Measurements from ENCODE around the gene MED13L. TPM values are rescaled to one million over a fixed set of nuclear protein-coding genes. Genes with fewer than 3 reads are reported as not detected.

MED13L gene
- polyA plus RNA-seq, 3 donors, result 69.5 to 83.0 (median 76.0) TPM

DNA sequence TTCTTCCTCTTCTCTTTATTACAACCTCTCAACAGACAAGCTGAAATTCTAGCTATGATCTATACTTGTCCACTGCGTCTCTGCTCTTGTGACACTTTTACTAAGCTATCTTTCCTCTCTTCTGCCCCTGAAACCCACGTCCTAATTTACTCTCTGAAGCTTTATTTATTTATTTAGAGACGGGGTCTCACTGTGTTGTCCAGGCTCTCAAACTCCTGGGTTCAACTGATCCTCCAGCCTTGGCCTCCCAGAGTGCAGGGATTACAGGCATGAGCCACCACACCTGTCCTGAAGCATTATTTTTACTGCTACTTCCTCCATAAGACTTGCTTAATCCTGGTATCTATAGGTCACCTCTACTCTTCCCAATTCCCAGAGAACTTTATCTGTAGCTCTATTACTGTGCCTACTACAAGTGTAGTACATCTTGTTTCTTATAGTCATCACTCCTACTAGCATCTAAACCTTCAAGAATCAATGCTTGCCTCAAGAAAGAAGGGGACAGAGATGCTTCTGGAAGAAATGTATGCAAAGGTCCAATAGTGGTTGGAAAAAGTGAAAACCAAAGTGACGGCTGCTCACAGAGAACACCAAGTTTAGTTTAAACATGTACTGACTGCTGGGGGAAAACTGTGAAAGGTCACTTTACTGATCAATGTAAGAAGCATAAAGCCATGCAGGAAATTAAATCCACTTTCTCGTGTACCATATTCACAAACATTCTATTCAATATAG, 61.3 kb downstream of the MED13L start:
- no peak for DNase-seq (ENCODE audit: low read depth in 3 of 3, low spot score in 2 of 3)

DNA sequence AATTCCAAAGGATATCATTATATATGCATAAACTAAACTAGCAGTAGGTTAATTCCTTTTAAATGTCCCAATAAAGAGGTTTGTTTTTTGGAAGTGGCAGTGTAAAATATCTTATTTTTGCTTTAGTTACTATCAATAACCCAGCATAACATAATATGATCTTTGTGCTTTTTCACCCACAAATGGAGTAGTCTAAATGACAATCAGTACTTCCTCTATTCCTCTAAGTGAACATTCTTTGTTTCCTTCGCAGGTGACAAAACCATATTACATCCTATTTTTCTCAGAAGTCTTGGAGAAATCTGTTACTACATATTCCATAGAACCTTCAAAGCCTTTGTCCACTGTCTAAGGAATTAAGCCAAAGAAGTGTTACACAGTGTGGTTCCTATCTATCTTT, 62.5 kb downstream of the MED13L start:
- DNase-seq (ENCODE audit: low read depth in 3 of 3, low spot score in 2 of 3), result no peak

DNA sequence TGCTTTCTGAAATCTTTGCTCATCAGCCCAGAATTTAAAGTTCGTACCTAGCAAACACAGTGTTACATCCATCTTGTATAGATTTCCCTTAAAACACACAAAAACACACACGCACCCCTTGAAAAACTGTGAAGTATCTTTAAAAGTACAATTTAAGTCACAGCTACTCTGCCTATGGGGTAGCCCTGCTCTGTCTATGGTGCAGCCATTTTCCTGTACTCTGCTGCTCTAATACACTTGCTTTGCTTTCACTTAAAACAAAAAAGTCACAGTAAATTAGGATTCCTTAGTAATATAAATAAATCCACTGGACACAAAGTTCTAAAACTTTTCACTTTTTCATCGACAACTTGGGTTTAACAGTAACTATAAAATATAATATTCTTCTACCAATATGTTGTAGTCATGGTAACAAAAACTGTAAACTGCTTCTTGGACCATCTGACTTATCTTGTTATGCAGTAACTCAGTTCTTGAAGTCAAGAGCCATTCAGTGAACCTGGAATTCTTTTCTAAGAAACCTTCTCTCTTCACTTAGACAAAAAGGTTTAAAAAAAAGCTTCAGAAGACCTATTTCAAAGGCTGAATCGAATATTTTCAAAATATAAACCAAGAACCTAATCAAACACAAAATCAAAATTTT, 63.5 kb downstream of the MED13L start:
- no peak for DNase-seq (ENCODE audit: low read depth in 3 of 3, low spot score in 2 of 3)

DNA sequence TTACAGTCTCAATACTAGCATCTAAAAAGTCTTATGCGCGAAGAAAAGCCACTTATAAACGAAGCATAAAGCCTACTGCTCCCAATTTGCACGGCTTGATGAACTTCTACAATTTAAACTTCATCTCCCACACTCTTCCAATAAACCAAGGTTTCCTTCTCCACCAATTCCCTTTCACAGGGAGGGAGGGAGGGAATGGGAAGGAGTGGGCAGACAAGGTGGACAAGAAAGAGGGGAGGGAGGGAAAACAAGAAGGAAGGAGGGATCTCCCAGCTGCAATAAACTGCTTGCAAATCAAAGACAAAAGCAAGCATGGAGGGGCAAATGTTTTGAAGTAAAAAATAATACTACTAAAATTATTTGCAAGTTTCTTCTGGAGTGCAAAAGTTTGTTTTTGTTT, 64.5 kb downstream of the MED13L start:
- no peak for DNase-seq (ENCODE audit: low read depth in 3 of 3, low spot score in 2 of 3)

DNA sequence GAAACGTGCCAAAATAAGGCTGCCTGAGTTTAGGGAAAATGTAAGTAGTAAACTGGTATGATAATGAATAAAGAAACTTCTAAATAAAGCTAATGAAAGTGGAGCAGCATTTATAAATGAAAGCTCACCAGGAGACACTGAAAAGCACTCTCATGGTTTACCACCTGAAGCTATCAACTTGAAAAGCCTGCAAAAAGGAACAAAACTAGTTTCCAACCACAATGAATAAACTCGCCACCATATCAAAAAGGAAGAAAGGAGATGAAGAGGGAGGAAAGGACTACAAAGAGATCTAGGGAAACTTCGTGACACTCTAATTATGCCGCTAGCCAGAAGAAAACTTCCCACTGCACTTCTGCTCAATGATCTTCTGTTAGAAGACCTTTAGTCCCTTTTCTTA, 66.7 kb downstream of the MED13L start:
- DNase-seq (ENCODE audit: low read depth in 3 of 3, low spot score in 2 of 3), result no peak

DNA sequence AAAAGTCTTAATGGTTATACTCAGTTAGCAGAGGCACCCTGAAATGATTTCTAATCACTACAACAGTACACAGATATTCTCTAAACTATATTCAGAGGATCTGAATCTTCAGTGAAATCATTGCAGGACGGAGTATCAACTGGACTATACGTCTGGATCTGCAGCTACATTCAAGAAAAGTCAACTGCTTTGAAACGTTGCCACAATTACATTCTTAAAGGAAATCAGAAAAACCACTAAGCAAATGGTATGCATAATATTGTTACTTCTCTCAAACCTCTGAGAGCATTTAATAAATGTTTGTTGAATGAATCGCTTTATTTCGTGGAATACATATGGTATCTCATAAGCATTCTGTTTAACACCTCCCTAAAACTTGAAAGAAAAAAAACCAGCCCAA, 67.4 kb downstream of the MED13L start:
- DNase-seq (ENCODE audit: low read depth in 3 of 3, low spot score in 2 of 3), result no peak

DNA sequence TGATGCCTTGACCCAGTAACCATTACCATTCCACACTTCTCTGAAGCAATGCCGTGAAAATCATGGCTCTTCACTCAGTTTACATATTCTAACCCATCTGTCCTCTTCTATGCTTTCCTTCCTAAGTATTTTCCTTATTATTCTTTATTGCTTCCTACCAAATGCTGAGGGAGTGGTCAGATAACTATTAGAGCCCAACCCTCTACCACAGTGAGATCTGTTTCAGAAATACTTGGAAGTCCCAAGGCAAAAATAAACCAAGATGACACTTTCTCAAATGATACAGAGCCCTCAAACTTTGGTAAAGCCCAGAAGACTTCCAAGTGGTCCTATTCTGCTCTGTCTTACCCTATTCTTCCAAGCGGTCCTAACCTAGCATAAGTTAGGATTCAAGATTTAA, 68.0 kb downstream of the MED13L start:
- no peak for DNase-seq (ENCODE audit: low read depth in 3 of 3, low spot score in 2 of 3)

DNA sequence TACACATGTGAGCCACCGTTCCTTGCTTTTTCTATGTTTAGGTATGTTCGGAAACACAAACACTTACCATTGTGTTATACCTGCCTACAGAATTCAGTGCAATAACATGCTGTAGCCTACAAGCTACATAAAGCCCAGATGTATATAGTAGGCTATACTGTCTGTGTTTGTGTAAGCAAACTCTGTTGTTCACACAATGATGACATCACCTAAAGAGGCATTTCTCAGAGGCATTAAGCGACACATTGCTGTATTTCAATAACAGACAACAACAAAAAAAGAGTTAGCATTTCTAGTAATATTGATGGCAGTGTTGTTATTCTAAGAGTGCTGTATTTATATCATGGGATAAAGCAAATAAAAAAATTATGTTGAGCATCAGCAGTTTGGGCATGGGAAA, 70.2 kb downstream of the MED13L start:
- no peak for DNase-seq (ENCODE audit: low read depth in 3 of 3, low spot score in 2 of 3)

DNA sequence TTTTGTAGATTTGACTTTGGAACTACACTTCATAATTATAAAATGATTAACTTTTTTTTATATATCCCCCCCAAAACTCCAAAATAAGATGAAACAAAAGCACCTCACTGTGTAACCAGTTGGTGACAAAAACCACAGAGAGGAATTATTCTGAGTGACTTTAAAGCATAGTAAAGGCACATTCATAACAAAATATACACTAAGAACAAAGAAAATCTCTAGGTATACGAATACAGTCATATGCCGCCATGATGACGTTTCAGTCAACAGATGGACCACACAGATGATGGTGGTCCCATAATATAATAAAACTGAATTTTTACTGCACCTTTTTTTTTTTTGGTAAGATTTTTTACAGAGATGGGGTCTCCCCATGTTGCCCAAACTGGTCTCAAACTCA, 70.7 kb downstream of the MED13L start:
- no peak for DNase-seq (ENCODE audit: low read depth in 3 of 3, low spot score in 2 of 3)

DNA sequence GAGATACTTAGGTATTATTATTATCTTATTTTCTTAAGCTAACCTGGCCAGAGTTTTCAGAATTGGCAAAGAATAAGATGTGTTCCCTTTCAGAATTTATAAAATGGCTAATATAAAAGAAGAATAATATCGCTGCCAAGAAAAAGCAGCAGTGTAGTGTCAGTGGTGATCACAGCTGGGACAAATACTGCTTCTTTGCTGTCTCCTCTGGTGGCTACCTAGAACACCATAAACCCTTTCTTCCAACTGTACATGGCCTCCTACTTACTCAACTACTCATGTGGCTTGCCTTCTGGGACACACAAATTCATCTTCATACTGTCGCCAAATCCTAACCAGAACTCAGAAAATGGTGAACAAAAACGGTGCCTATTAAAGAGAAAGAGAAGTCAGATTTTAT, 72.7 kb downstream of the MED13L start:
- DNase-seq (ENCODE audit: low read depth in 3 of 3, low spot score in 2 of 3), result no peak

DNA sequence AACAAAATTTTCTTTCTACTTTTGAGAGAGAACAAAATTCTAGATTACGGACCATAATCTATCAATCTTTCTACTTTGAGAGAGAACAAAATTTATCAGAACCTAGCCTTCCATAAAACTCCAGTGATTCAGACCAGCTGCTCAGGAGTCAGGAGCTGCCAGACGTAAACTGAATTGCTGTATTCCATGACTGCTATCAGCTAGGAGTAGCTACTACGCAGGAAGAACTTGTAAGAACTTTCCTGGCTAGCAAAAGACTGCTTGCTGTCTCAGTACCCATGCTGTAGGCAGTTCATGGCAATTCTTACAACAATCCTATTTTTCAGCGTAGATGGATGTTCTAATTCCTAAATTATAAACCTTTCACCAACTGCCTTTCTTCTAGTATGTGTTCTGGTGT, 73.3 kb downstream of the MED13L start:
- DNase-seq (ENCODE audit: low read depth in 3 of 3, low spot score in 2 of 3), result no peak

DNA sequence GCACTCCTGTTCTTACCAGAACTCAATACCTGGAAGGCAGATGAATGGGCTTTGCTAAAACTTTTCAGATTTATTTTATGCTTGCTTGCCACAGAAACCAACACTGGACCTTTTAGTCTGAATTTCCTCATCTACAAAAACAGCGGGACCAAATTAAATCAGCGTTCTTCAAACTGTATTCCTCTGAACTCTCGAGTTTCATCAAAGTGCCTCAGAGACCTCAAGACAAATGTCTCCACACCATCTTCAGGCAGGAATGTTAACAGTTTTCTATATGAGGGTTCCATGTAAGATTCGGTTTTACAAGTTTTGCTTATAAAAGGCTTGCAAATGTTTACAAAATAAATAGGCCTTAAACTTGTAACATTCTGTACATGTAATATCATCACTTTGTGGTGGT, 74.6 kb downstream of the MED13L start:
- no peak for DNase-seq (ENCODE audit: low read depth in 3 of 3, low spot score in 2 of 3)

DNA sequence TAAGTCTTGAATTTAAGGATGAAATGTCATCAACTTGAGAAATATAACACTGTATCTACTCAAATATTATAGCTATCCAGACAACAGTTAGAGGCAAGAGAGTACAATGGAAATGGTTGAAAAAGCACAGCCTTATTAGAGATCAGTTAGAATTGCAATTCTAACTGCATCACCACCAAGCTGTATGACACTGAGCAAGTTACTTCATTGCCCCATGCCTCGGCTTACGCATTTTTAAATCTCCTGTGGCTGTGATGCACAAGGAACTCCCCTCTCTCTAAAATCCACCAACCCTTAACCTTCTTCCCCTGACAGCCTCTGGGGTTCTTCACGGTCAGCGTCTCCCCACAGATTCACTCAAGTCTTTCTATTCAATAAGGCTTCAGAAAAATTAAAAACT, 75.1 kb downstream of the MED13L start:
- no peak for DNase-seq (ENCODE audit: low read depth in 3 of 3, low spot score in 2 of 3)

DNA sequence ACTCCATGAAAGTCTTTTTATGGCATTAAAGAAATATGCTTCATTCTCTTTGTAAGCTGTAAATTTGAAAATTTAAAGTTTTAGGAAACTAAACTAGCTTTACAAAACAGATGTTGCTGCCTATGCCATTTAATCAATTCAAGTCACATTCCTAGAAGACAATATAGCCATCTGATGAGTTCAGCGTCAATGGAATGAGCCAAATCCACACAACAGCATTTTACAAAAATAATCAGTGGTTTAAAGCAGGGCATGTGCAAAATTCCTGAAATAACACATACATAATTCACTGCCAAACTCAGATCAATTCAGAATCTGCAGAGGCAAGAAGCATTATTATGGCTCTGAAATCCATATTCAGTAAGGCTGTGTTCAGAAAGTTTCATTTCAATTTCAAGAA, 75.6 kb downstream of the MED13L start:
- no peak for DNase-seq (ENCODE audit: low read depth in 3 of 3, low spot score in 2 of 3)

DNA sequence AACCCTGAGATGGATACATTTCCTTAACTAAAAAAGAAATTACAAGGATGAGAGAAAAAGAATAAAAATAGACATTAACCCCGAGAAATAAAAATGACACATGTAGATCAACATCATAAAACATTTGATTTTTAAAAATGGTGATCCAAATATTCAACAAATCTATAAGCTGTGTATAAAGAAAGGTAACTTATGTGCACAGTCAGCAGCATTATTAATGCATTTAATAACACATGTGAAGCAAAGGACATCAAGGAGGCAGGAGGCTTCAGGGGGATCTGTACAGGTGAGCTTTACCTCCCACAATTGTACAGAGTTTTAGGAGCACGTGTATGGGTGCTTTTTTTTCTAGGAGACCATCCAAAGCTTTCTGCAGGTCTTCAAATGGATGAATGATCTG, 76.1 kb downstream of the MED13L start:
- no peak for DNase-seq (ENCODE audit: low read depth in 3 of 3, low spot score in 2 of 3)

DNA sequence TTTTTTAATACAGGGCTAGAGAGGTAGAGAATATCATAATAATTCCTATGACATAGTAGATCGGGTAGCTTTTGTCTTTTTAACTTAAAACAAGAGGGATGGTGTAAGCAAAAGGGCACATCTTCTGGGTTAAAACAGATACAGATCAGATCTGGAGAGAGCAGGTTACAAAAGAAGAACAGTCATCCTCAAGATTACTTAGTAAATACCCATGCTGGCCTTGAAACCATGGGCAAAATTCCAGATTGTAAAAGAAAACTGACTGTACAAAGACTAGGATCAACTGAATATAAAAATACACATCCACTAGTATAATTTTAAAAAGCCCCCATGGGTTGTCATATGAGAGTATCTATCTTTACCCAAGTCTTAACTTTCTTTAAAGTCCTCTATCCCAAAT, 76.7 kb downstream of the MED13L start:
- DNase-seq (ENCODE audit: low read depth in 3 of 3, low spot score in 2 of 3), result no peak

DNA sequence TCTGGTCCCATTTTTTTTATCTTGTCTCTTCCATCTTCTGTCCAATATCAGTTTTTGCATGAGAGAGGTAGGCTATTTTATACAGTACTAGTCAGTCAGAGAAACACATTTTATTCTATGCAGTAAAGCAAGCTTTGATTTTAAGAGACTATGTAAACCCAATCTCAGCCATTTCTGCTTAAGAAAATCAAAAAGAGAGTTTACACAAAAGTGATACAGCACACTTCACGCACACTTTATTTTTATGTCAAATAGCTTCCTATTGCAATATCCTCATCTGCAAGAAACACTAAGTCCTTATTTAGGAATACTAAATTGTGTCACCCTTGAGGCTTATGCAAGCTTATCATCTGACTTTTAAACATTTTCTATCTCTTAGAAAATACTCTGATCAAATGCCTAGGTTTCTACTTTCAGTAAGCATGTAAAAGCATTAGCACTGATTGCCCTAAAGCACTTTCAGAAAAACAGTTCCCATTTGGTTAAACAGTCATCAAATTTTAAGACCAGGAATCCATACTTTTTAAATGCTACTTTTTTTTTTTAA, 78.3 kb downstream of the MED13L start:
- DNase-seq (ENCODE audit: low read depth in 3 of 3, low spot score in 2 of 3), result no peak

DNA sequence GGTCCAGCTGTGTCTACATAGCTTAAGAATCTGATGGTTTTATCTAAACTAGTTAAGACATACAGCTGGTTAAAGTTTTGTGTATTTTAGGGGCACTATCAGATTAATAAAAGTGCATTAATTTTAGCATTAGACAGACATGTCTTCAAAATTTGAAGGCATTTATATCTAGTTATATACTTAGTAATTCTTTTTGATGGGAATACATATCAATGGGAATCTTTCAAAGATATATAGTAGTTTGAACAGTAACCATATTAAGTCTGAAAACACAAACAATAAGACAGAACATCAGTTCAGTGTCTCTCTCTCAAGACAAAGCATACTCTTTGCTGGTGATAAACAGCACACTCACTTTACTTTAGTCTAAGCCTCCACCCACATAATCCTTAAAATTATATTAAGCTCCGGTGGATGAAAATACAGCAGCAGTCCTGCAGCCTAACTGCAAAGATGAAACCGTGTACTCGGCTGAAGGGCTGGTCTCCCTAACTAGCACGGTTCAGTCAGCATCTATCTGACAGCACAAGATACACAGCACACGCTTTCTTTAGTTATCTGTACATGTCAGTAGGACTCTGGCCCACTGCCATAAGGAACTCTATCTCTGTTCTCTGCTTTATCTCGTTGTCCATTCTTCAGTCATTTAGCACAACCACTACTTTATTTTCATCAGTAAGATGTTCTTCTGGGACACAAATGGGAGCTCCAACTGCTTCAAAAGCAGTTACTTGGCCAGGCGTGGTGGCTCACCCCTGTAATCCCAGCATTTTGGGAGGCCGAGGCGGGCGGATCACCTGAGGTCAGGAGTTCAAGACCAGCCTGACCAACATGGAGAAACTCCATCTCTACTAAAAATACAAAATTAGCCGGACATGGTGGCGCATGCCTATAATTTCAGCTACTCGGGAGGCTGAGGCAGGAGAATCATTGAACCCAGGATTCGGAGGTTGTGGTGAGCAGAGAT, 80.5 kb downstream of the MED13L start:
- DNase-seq (ENCODE audit: low read depth in 3 of 3, low spot score in 2 of 3), result no peak

DNA sequence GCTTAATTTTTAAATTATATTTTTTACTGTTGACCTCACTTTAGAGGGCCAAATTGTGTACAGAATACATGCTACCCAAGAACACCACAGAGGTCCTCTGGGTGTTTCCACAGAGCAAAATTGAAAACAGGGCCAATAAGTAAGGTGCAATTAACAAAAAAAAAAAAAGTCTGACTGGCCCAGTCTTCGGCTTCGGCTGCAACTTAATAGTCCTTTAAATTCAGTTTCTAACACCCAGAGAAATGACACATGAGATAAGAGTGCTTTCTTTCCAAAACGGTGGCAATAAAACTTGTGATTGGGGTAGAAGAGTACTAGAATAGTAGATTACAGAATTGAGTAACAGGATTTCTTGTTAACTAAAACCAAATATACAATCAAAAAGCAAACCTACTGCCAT, 81.3 kb downstream of the MED13L start:
- DNase-seq (ENCODE audit: low read depth in 3 of 3, low spot score in 2 of 3), result no peak

DNA sequence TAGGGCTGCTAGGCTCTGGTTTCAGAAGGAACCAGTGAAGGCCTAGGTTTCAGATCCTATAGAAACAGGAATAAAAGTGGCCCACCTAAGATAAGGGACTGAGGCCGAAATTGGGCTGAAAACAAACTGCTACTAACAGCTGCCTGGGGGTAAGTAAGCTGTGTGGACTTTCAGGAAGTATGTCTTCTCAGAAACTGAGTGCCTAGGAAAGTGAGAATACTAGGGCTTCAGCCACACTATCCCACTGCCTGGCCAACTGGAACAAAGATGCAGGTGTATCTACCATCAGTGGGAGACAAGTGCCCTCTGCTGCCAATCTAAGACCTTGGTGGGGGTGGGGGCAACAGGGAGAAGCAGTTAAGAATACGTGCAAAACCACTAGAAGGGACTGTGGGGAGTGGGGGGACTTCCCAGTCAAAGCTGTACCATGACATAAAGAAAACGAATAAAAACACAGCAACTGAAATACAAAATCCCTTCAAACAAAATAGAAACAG, 82.5 kb downstream of the MED13L start:
- no peak for DNase-seq (ENCODE audit: low read depth in 3 of 3, low spot score in 2 of 3)

DNA sequence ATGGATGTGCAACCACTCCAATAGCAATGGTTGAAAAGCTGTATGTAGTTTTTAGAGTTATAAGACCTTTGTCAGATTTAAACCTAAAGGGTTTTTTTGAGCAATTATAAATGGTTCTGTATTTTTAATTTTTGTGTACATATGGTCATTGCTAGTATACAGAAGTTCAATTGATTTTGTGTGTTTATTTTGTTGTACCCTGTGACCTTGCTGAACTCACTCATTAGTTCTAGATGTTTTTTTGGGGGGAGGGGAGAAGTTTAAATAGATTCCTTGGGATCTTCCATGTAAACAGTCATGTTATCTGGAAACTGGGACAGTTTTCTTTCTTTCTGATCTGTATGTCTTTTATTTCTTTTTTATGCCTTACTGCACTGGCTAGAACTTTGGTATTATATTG, 87.8 kb downstream of the MED13L start:
- DNase-seq (ENCODE audit: low read depth in 3 of 3, low spot score in 2 of 3), result no peak
